ENCODE data around the gene KIFC3.
A peak's percentile ranks its signal among the peaks of the same experiment; 100 is the strongest.

KIFC3 gene

DNA sequence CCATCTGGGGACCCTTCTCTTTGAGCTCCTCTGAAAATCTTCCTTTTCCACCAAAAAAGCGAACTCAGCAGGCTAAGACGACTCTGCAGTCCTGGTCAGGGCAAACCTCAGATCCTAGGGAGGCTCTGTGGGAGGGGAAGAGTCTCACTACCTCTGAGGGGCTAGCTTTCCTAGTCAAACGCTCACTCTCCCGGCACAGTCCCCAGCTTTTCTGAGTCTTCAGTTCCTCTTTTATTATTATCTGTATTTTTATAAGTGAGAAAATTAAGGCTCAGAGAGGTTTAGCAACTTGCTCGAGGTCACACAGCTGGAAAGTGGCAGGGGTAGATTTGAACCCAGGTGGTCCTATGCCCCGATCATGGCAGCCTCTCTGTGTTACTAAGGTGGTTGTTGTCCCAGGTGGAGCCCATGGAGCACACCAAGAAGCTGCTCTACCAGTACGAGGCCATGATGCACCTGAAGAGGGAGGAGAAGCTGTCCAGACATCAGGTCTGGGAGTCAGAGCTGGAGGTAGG, 75.8 kb downstream of the KIFC3 start:
- ChIA-PET CTCF (interaction anchor here (0.6 to 1.5 kb wide), 2 partner anchors 122 to 141 kb away, joined by 3 to 4 read pairs; no protein-coding TSS in a partner anchor), POLR2A (no interaction called here)
- no peaks in the 10 kb centered on the region for H3K36me3 ChIP-seq (ENCODE audit: control insufficient read depth in 2 of 2, insufficient read depth in 1 of 2, low read length in 2 of 2)
- H3K9me3 ChIP-seq (ENCODE audit: control insufficient read depth, insufficient read depth, low read depth, low read length), result no peaks in the 10 kb centered on the region
- TF ChIP-seq ZNF776 (tag by site-specific recombination; IDR thresholded peaks at IDR 0.05; ENCODE audit: borderline replicate concordance), result no peak
- peak; percentile 58; the same call in 1 of the 2 replicates for TF ChIP-seq ZNF768 (tag by site-specific recombination; IDR thresholded peaks at IDR 0.05)
- TF ChIP-seq ZNF670 (tag by site-specific recombination; IDR thresholded peaks at IDR 0.05; ENCODE audit: low read depth), result no peak
- TF ChIP-seq BCL11B (tag by site-specific recombination; IDR thresholded peaks at IDR 0.05; ENCODE audit: low read depth), result no peak
- H3K27ac ChIP-seq (ENCODE audit: extremely low read depth, low read depth, low read length), result no peak overlapping the region
- H3K4me1 ChIP-seq (ENCODE audit: control insufficient read depth, insufficient read depth, low read length), result no peaks in the 10 kb centered on the region
- H3K4me3 ChIP-seq (ENCODE audit: low read depth, low read length), result no peak overlapping the region

- no peak overlapping the region for H3K4me3 ChIP-seq (ENCODE audit: low read depth, low read length)
- CTCF ChIA-PET, result interaction anchor here (0.6 to 1.5 kb wide), 4 partner anchors 11 to 141 kb away, joined by 3 to 4 read pairs (median 4); no protein-coding TSS in a partner anchor
- POLR2A ChIA-PET, result no interaction called here
- TF ChIP-seq ZNF785 (tag by site-specific recombination; IDR thresholded peaks at IDR 0.05) (no peak), ZNF112 (tag by site-specific recombination; IDR thresholded peaks at IDR 0.05) (no peak), ZNF114 (tag by site-specific recombination; IDR thresholded peaks at IDR 0.05) (no peak)
- TF ChIP-seq, protein P1, sequence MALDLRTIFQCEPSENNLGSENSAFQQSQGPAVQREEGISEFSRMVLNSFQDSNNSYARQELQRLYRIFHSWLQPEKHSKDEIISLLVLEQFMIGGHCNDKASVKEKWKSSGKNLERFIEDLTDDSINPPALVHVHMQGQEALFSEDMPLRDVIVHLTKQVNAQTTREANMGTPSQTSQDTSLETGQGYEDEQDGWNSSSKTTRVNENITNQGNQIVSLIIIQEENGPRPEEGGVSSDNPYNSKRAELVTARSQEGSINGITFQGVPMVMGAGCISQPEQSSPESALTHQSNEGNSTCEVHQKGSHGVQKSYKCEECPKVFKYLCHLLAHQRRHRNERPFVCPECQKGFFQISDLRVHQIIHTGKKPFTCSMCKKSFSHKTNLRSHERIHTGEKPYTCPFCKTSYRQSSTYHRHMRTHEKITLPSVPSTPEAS (tag by site-specific recombination; IDR thresholded peaks at IDR 0.05), result no peak
- no peaks in the 10 kb centered on the region for H3K36me3 ChIP-seq (ENCODE audit: control insufficient read depth in 2 of 2, insufficient read depth in 1 of 2, low read length in 2 of 2)
- no peak overlapping the region for H3K27ac ChIP-seq (ENCODE audit: extremely low read depth, low read depth, low read length)
- H3K4me1 ChIP-seq (ENCODE audit: control insufficient read depth, insufficient read depth, low read length), result no peaks in the 10 kb centered on the region
- no peaks in the 10 kb centered on the region for H3K9me3 ChIP-seq (ENCODE audit: control insufficient read depth, insufficient read depth, low read depth, low read length)
Measured at GRCh38 chr16:57725976-57726375, 76.3 kb downstream of the KIFC3 start.

GRCh38 chr16:57725554-57725953, 76.7 kb downstream of the KIFC3 start:
- no peaks in the 10 kb centered on the region for H3K36me3 ChIP-seq (ENCODE audit: control insufficient read depth in 2 of 2, insufficient read depth in 1 of 2, low read length in 2 of 2)
- TF ChIP-seq, protein P2, sequence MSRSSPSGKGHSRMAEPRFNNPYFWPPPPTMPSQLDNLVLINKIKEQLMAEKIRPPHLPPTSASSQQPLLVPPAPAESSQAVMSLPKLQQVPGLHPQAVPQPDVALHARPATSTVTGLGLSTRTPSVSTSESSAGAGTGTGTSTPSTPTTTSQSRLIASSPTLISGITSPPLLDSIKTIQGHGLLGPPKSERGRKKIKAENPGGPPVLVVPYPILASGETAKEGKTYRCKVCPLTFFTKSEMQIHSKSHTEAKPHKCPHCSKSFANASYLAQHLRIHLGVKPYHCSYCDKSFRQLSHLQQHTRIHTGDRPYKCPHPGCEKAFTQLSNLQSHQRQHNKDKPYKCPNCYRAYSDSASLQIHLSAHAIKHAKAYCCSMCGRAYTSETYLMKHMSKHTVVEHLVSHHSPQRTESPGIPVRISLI (tag by site-specific recombination; IDR thresholded peaks at IDR 0.05), result no peak
- TF ChIP-seq PRDM6 (tag by site-specific recombination; IDR thresholded peaks at IDR 0.05) (peak; percentile 30; the same call in 1 of the 2 replicates), OSR2 (tag by site-specific recombination; IDR thresholded peaks at IDR 0.05) (no peak), ZNF518A (tag by site-specific recombination; conservative IDR thresholded peaks at IDR 0.05; ENCODE audit: low read depth) (no peak)
- TF ChIP-seq, protein P3, sequence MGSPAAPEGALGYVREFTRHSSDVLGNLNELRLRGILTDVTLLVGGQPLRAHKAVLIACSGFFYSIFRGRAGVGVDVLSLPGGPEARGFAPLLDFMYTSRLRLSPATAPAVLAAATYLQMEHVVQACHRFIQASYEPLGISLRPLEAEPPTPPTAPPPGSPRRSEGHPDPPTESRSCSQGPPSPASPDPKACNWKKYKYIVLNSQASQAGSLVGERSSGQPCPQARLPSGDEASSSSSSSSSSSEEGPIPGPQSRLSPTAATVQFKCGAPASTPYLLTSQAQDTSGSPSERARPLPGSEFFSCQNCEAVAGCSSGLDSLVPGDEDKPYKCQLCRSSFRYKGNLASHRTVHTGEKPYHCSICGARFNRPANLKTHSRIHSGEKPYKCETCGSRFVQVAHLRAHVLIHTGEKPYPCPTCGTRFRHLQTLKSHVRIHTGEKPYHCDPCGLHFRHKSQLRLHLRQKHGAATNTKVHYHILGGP (tag by site-specific recombination; IDR thresholded peaks at IDR 0.05), result peak; percentile 62; the same call in 1 of the 2 replicates
- TF ChIP-seq, protein P4, sequence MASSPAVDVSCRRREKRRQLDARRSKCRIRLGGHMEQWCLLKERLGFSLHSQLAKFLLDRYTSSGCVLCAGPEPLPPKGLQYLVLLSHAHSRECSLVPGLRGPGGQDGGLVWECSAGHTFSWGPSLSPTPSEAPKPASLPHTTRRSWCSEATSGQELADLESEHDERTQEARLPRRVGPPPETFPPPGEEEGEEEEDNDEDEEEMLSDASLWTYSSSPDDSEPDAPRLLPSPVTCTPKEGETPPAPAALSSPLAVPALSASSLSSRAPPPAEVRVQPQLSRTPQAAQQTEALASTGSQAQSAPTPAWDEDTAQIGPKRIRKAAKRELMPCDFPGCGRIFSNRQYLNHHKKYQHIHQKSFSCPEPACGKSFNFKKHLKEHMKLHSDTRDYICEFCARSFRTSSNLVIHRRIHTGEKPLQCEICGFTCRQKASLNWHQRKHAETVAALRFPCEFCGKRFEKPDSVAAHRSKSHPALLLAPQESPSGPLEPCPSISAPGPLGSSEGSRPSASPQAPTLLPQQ (tag by site-specific recombination; IDR thresholded peaks at IDR 0.05), result peak; percentile 67
- ChIA-PET POLR2A (interaction anchor here (1.5 kb wide), 1 partner anchor 10 kb away, joined by 5 read pairs; the partner anchor contains the start of gene KATNB1), CTCF (interaction anchor here (0.6 to 1.5 kb wide), 3 partner anchors 12 to 140 kb away, joined by 4 read pairs; no protein-coding TSS in a partner anchor)
- H3K4me3 ChIP-seq (ENCODE audit: low read depth, low read length), result no peak overlapping the region
- no peak overlapping the region for H3K27ac ChIP-seq (ENCODE audit: extremely low read depth, low read depth, low read length)
- H3K4me1 ChIP-seq (ENCODE audit: control insufficient read depth, insufficient read depth, low read length), result no peaks in the 10 kb centered on the region
- H3K9me3 ChIP-seq (ENCODE audit: control insufficient read depth, insufficient read depth, low read depth, low read length), result no peaks in the 10 kb centered on the region
